ENCODE results near the gene MARCHF10.

GRCh38 chr17:62712171-62712581, 95.9 kb downstream of the MARCHF10 start:
- TF ChIP-seq YY1 (IDR thresholded peaks at IDR 0.05; ENCODE audit: insufficient read depth, insufficient read length) (no peak), SUZ12 (IDR thresholded peaks at IDR 0.05; ENCODE audit: extremely low read depth, insufficient read depth, insufficient read length) (no peak)

Data from NT2/D1 (cell line).